PC-3 (cell line): ENCODE measurements around the gene CTNND1. TPM values are rescaled to one million over a fixed set of nuclear protein-coding genes. Genes with fewer than 3 reads are reported as not detected.
"Not testable (repeated sequence)": the region's sequence is repeated elsewhere in the genome, so short reads cannot be mapped to it uniquely, and the experiment has no call there.

Source experiments
- ATAC-seq: fragments of 200-7000 bp; cut with Tn5 transposase; 2 replicates; pipeline ENCODE4 v1.9.1; 2020; ENCODE audit warnings: mild to moderate bottlenecking, moderate library complexity
- BruUV-seq: library from RNA; stranded (reverse); fragments of 400-500 nt; replicated peaks from 2 replicates; lab custom pipeline; 2021; lab: Mats Ljungman, UMichigan
- CTCF ChIA-PET: fragments of 300-600 bp; sonication (Branson Sonifier 250); formaldehyde crosslinking; loops from one replicate; lab custom pipeline; 2022; ENCODE audit warnings: antibody characterized with exemption; lab: Charles Lee
- POLR2A ChIA-PET: fragments of 300-600 bp; sonication (Branson Sonifier 250); formaldehyde crosslinking; loops from one replicate; lab custom pipeline; 2022; ENCODE audit warnings: antibody characterized with exemption; ENCODE audit not compliant: unreplicated experiment; lab: Charles Lee
- DNase-seq: peaks from one replicate; pipeline ENCODE4 v3.0.0-alpha.2; 2015
- H2AFZ ChIP-seq: fragments of 300-600 bp; sonication (generic); 2 replicates; pipeline ENCODE4 v1.6.0; 2016; ENCODE audit warnings: antibody characterized with exemption, low read length
- H3F3A ChIP-seq: fragments of 300-600 bp; sonication (generic); one replicate; pipeline ENCODE4 v1.6.0; 2017; ENCODE audit warnings: antibody characterized with exemption, low read length, control low read depth, mild to moderate bottlenecking; ENCODE audit not compliant: unreplicated experiment
- H3K27ac ChIP-seq: fragments of 300-600 bp; sonication (generic); 2 replicates; pipeline ENCODE4 v1.5.1; 2016; ENCODE audit warnings: mild to moderate bottlenecking, low read length
- H3K27me3 ChIP-seq: fragments of 300-600 bp; sonication (generic); 2 replicates; pipeline ENCODE4 v1.6.1; 2016; ENCODE audit warnings: low read length, mixed read lengths
- H3K36me3 ChIP-seq: fragments of 300-600 bp; sonication (generic); 2 replicates; pipeline ENCODE4 v1.6.1; 2016; ENCODE audit warnings: low read depth, mixed run types, low read length, mixed read lengths
- H3K4me1 ChIP-seq: fragments of 300-600 bp; sonication (generic); 2 replicates; pipeline ENCODE4 v1.5.1; 2016; ENCODE audit warnings: low read length; ENCODE audit not compliant: insufficient read depth
- H3K4me2 ChIP-seq: fragments of 300-600 bp; sonication (generic); 2 replicates; pipeline ENCODE4 v1.6.0; 2016; ENCODE audit warnings: low read length
- H3K4me3 ChIP-seq: fragments of 300-600 bp; sonication (generic); 2 replicates; pipeline ENCODE4 v1.5.1; 2016; ENCODE audit warnings: mild to moderate bottlenecking, low read length, mixed read lengths
- H3K79me2 ChIP-seq: fragments of 300-600 bp; sonication (generic); 2 replicates; pipeline ENCODE4 v1.6.1; 2017; ENCODE audit warnings: low read length, mixed read lengths
- H3K9ac ChIP-seq: fragments of 300-600 bp; sonication (generic); 2 replicates; pipeline ENCODE4 v1.6.0; 2016; ENCODE audit warnings: mild to moderate bottlenecking, low read length
- H3K9me2 ChIP-seq: fragments of 300-600 bp; sonication (generic); replicated peaks from 2 replicates; pipeline ENCODE4 v1.6.1; 2016; ENCODE audit warnings: mixed run types, low read length, mixed read lengths
- H3K9me3 ChIP-seq: fragments of 300-600 bp; sonication (generic); 2 replicates; pipeline ENCODE4 v1.6.1; 2016; ENCODE audit warnings: low read length, mixed read lengths
- H4K20me1 ChIP-seq: fragments of 300-600 bp; sonication (generic); 2 replicates; pipeline ENCODE4 v1.6.1; 2016; ENCODE audit warnings: low read length, mixed read lengths
- CTCF ChIP-seq: fragments of 300-600 bp; sonication (generic); conservative IDR thresholded peaks from 2 replicates; pipeline ENCODE4 v1.5.1; 2017; ENCODE audit warnings: antibody characterized with exemption, low read depth, mild to moderate bottlenecking, low read length
- EZH2 ChIP-seq: fragments of 300-600 bp; sonication (generic); IDR thresholded peaks from one replicate; pipeline ENCODE4 v1.6.1; 2017; ENCODE audit warnings: antibody characterized with exemption, mild to moderate bottlenecking, low read length; ENCODE audit not compliant: unreplicated experiment
- EZH2phosphoT487 ChIP-seq: fragments of 300-600 bp; sonication (generic); IDR thresholded peaks from 2 replicates; pipeline ENCODE4 v1.6.1; 2018; ENCODE audit warnings: mild to moderate bottlenecking, antibody characterized with exemption, low read length, borderline replicate concordance
- intact Hi-C: fragments of 100-400 bp; cut with micrococcal nuclease; formaldehyde crosslinking; loops from 2 replicates; pipeline ENCODE4 v1.9.0; 2023
- total RNA-seq: library from RNA; depleted of rRNA; stranded (reverse); fragments of >200 nt; gene quantifications from 2 replicates; pipeline ENCODE4 v1.2.3, GENCODE V29; 2014

The CTNND1 gene
- total RNA-seq, 1 experiment from 2014 or later: 121 TPM

- no peaks in the 10 kb centered on the region for H3K9me3 ChIP-seq
- H3F3A ChIP-seq: no peaks in the 10 kb centered on the region
- H2AFZ ChIP-seq: no peak overlapping the region
- no peaks in the 10 kb centered on the region for H3K4me1 ChIP-seq
- DNase-seq (no peak), ATAC-seq (no peak)
- no peak overlapping the region for H3K4me3 ChIP-seq
- POLR2A ChIA-PET: interaction anchor here (0.6 to 0.7 kb wide), 3 partner anchors 23 to 612 kb away, joined by 3 to 10 read pairs (median 4); no protein-coding TSS in a partner anchor
- H4K20me1 ChIP-seq: no peaks in the 10 kb centered on the region
- intact Hi-C loops: loop anchor here (5.0 kb wide), 1 partner anchor 688 kb away; no protein-coding TSS in a partner anchor
- no peak overlapping the region for H3K9ac ChIP-seq
- no peak overlapping the region for H3K4me2 ChIP-seq
- no peaks in the 10 kb centered on the region for H3K79me2 ChIP-seq
- TF ChIP-seq CTCF: no peak
- TF ChIP-seq EZH2phosphoT487: no peak
- TF ChIP-seq EZH2: no peak
- peaks cover 4% of the 10 kb centered on the region; the same call in 1 of the 2 replicates for H3K36me3 ChIP-seq
- no peaks in the 10 kb centered on the region for H3K27me3 ChIP-seq
- no TSS peak for BruUV-seq
- CTCF ChIA-PET: no interaction called here
- no peaks in the 10 kb centered on the region for H3K9me2 ChIP-seq
- no peak overlapping the region for H3K27ac ChIP-seq
Observed at GRCh38 chr11:57823859-57824258, 62.3 kb downstream of the CTNND1 start.

DNA sequence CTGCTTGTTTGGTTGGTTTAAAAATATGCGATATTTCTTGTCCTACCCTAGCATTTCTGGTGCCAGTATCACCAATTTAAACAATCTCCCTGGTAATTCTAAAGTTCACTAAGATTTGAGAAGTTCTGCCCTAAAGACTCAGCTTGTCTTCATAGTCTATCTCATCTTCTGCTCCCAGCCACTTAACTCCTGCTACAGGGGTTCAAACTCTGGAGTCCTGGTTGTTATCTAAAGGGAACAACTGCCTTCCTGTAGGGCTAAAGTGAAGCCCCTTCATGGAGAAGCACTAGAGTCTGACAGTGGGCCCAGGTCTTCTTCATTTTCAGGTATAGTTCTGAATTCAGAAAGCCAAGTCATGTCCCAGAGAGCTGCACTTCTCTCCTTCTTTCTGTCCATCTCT, 73.2 kb downstream of the CTNND1 start:
- Histone ChIP-seq H3K4me2 (no peak overlapping the region), H3F3A (no peaks in the 10 kb centered on the region), H3K27me3 (peaks cover 17% of the 10 kb centered on the region; the same call in 1 of the 2 replicates), H3K4me1 (no peaks in the 10 kb centered on the region), H2AFZ (no peak overlapping the region), H3K9me2 (no peaks in the 10 kb centered on the region), H3K9ac (no peak overlapping the region), H3K4me3 (no peak overlapping the region), H4K20me1 (no peaks in the 10 kb centered on the region), H3K9me3 (no peaks in the 10 kb centered on the region), H3K36me3 (no peaks in the 10 kb centered on the region), H3K79me2 (no peaks in the 10 kb centered on the region), H3K27ac (no peak overlapping the region)
- ChIA-PET CTCF (no interaction called here), POLR2A (interaction anchor here (0.7 kb wide), 1 partner anchor 56 kb away, joined by 3 read pairs; no protein-coding TSS in a partner anchor)
- ATAC-seq: no peak
- intact Hi-C loops: no loop called here
- TF ChIP-seq EZH2: no peak
- no peak for TF ChIP-seq EZH2phosphoT487
- no peak for TF ChIP-seq CTCF
- DNase-seq: no peak
- no TSS peak for BruUV-seq

DNA sequence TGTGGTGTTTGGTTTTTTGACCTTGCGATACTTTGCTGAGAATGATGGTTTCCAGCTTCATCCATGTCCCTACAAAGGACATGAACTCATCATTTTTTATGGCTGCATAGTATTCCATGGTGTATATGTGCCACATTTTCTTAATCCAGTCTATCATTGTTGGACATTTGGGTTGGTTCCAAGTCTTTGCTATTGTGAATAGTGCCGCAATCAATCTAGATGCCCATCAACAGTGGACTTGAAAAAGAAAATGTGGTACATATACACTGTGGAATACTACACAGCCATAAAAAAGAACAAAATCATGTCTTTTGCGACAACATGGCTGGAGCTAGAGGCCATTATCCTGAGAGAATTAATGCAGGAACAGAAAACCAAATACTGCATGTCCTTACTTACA, 77.0 kb downstream of the CTNND1 start:
- CTCF ChIA-PET, POLR2A ChIA-PET, H3K9me3 ChIP-seq, DNase-seq, ATAC-seq, H3K9ac ChIP-seq, H3K36me3 ChIP-seq, intact Hi-C loops, H3K79me2 ChIP-seq, H3K4me3 ChIP-seq, H2AFZ ChIP-seq, H3K4me1 ChIP-seq, BruUV-seq, H3K4me2 ChIP-seq, H3K27ac ChIP-seq, H3K9me2 ChIP-seq, H4K20me1 ChIP-seq, H3F3A ChIP-seq: not testable (repeated sequence)
- H3K27me3 ChIP-seq: peaks cover 28% of the 10 kb centered on the region
